ENCODE data around the gene RAB35. TPM values are rescaled to one million over a fixed set of nuclear protein-coding genes. Genes with fewer than 3 reads are reported as not detected.

The RAB35 gene
- polyA plus RNA-seq, 4 donors, result 21.5 to 31.9 (median 24.4) TPM

GRCh38 chr12:120131116-120131515 is 14.6 kb upstream of the RAB35 start:
- no peaks in the 10 kb centered on the region for H3K27me3 ChIP-seq (ENCODE audit: control insufficient read depth in 3 of 3, insufficient read depth in 3 of 3, low read length in 3 of 3)
- FAIRE-seq (no peak), DNase-seq (no peak)
- WGBS, 3 donors, result 95 to 98% (median 96%) methylated on average over 15 of the region's 15 CpGs
- no peaks in the 10 kb centered on the region for H3K9me3 ChIP-seq (ENCODE audit: control insufficient read depth in 2 of 2, insufficient read depth in 1 of 2, low read depth in 1 of 2, low read length in 1 of 2)
- peaks cover 15 to 94% (median 36%) of the 10 kb centered on the region in 3 donors for H3K36me3 ChIP-seq (ENCODE audit: control insufficient read depth in 3 of 3, insufficient read depth in 2 of 3, low read depth in 1 of 3, low read length in 3 of 3)
- H3K4me3 ChIP-seq (ENCODE audit: low read depth in 1 of 3, low read length in 3 of 3), result no peak overlapping the region
- no peak overlapping the region for H3K27ac ChIP-seq (ENCODE audit: low read depth in 1 of 3, low read length in 2 of 3)
- no peaks in the 10 kb centered on the region for H3K4me1 ChIP-seq (ENCODE audit: control insufficient read depth in 3 of 3, insufficient read depth in 2 of 3, low read depth in 1 of 3, low read length in 2 of 3)

GRCh38 chr12:120130011-120130410 is 13.5 kb upstream of the RAB35 start:
- WGBS, 3 donors, result 92 to 95% (median 95%) methylated on average over 6 of the region's 6 CpGs
- peaks cover 15 to 93% (median 35%) of the 10 kb centered on the region in 3 donors for H3K36me3 ChIP-seq (ENCODE audit: control insufficient read depth in 3 of 3, insufficient read depth in 2 of 3, low read depth in 1 of 3, low read length in 3 of 3)

GRCh38 chr12:120126635-120127005 is 10.1 kb upstream of the RAB35 start:
- FAIRE-seq (no peak), DNase-seq (no peak)
- H3K27me3 ChIP-seq (ENCODE audit: control insufficient read depth in 3 of 3, insufficient read depth in 3 of 3, low read length in 3 of 3), result no peaks in the 10 kb centered on the region
- H3K27ac ChIP-seq (ENCODE audit: low read depth in 1 of 3, low read length in 2 of 3), result no peak overlapping the region
- no peak overlapping the region for H3K4me3 ChIP-seq (ENCODE audit: low read depth in 1 of 3, low read length in 3 of 3)
- 64 to 88% (median 74%) methylated on average over 2 of the region's 2 CpGs for WGBS, 3 donors
- no peaks in the 10 kb centered on the region for H3K4me1 ChIP-seq (ENCODE audit: control insufficient read depth in 3 of 3, insufficient read depth in 2 of 3, low read depth in 1 of 3, low read length in 2 of 3)
- peaks cover 15 to 59% (median 18%) of the 10 kb centered on the region in 3 donors for H3K36me3 ChIP-seq (ENCODE audit: control insufficient read depth in 3 of 3, insufficient read depth in 2 of 3, low read depth in 1 of 3, low read length in 3 of 3)
- no peaks in the 10 kb centered on the region for H3K9me3 ChIP-seq (ENCODE audit: control insufficient read depth in 2 of 2, insufficient read depth in 1 of 2, low read depth in 1 of 2, low read length in 1 of 2)

More at GRCh38 chr12:120130011-120130410, 13.5 kb upstream of the RAB35 start:
- Histone ChIP-seq H3K9me3 (ENCODE audit: control insufficient read depth in 2 of 2, insufficient read depth in 1 of 2, low read depth in 1 of 2, low read length in 1 of 2) (no peaks in the 10 kb centered on the region), H3K4me1 (ENCODE audit: control insufficient read depth in 3 of 3, insufficient read depth in 2 of 3, low read depth in 1 of 3, low read length in 2 of 3) (no peaks in the 10 kb centered on the region), H3K27ac (ENCODE audit: low read depth in 1 of 3, low read length in 2 of 3) (no peak overlapping the region), H3K27me3 (ENCODE audit: control insufficient read depth in 3 of 3, insufficient read depth in 3 of 3, low read length in 3 of 3) (no peaks in the 10 kb centered on the region), H3K4me3 (ENCODE audit: low read depth in 1 of 3, low read length in 3 of 3) (no peak overlapping the region)
- DNase-seq (no peak), FAIRE-seq (no peak)

DNA sequence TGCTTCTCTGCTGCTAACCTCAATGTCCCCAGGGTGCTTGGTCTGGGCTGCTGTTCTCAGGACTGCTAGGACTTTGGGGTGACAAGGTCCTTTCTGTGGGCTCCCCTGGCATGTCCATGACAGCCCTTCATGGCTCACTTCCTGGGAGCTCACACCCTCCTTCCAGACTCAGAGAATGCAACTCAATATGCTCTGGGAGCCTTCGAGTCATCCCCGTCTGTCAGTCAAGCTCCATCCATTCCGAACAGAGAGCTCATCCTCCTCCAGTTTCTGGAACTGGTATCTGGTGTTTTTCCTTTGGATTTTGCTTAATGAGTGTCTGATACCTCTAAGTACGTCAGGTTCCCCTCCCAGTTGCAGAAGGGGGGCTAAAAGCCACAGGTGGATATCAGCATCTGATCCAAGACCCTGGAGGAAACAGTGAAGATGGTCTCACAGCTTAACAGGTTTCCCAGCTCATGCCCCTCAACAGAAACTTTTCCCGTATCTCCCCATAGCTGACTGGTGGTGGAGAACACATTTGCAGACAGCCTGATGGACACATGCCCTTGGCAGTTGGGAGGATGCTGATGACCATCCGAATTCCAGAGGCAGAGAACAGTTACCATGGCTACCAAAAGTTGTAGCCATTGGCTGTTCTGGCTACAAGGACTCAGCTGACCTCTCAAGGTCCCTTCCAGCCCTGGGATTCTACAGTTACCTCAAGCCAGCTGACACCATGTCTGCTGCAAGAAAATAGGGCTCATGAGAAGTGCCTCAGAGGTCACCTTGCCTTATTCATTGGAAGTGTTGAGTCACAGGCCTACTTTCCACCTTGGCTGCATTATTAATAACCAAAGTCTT is 9.5 kb upstream of the RAB35 start:
- WGBS, 3 donors, result 87 to 91% (median 90%) methylated on average over 6 of the region's 6 CpGs
- Histone ChIP-seq H3K27ac (ENCODE audit: low read depth in 1 of 3, low read length in 2 of 3) (no peak overlapping the region), H3K36me3 (ENCODE audit: control insufficient read depth in 3 of 3, insufficient read depth in 2 of 3, low read depth in 1 of 3, low read length in 3 of 3) (peaks cover 11 to 53% (median 18%) of the 10 kb centered on the region in 3 donors), H3K4me3 (ENCODE audit: low read depth in 1 of 3, low read length in 3 of 3) (no peak overlapping the region), H3K4me1 (ENCODE audit: control insufficient read depth in 3 of 3, insufficient read depth in 2 of 3, low read depth in 1 of 3, low read length in 2 of 3) (no peaks in the 10 kb centered on the region), H3K27me3 (ENCODE audit: control insufficient read depth in 3 of 3, insufficient read depth in 3 of 3, low read length in 3 of 3) (no peaks in the 10 kb centered on the region), H3K9me3 (ENCODE audit: control insufficient read depth in 2 of 2, insufficient read depth in 1 of 2, low read depth in 1 of 2, low read length in 1 of 2) (no peaks in the 10 kb centered on the region)
- DNase-seq (no peak), FAIRE-seq (no peak)

DNA sequence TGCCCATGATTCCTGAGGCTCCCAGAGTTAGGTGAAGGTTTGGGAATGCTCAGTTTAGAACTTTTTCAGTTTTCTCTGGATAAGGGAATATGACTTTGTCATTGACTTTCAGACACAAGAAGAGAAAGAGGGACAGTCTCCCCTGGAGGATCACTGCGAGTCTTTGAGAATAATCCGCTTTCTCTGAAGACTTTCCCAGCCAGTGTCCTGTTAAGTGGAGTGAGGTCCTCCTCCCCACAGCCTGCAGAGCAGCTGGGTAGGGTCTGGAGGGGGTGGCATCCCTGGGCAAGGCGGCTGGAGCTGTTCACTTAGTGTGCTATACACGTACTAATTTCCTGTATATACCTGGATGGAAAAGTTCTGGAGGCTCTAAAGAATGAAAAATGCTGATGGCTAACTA is 8.5 kb upstream of the RAB35 start:
- no peak for DNase-seq
- 86 to 91% (median 87%) methylated on average over 4 of the region's 4 CpGs for WGBS, 3 donors
- no peak overlapping the region for H3K27ac ChIP-seq (ENCODE audit: low read depth in 1 of 3, low read length in 2 of 3)
- H3K9me3 ChIP-seq (ENCODE audit: control insufficient read depth in 2 of 2, insufficient read depth in 1 of 2, low read depth in 1 of 2, low read length in 1 of 2), result no peaks in the 10 kb centered on the region
- no peak overlapping the region for H3K4me3 ChIP-seq (ENCODE audit: low read depth in 1 of 3, low read length in 3 of 3)
- peaks cover 10 to 44% (median 14%) of the 10 kb centered on the region in 3 donors for H3K36me3 ChIP-seq (ENCODE audit: control insufficient read depth in 3 of 3, insufficient read depth in 2 of 3, low read depth in 1 of 3, low read length in 3 of 3)
- no peak for FAIRE-seq
- no peaks in the 10 kb centered on the region for H3K27me3 ChIP-seq (ENCODE audit: control insufficient read depth in 3 of 3, insufficient read depth in 3 of 3, low read length in 3 of 3)
- no peaks in the 10 kb centered on the region for H3K4me1 ChIP-seq (ENCODE audit: control insufficient read depth in 3 of 3, insufficient read depth in 2 of 3, low read depth in 1 of 3, low read length in 2 of 3)

- H3K4me3 ChIP-seq (ENCODE audit: low read depth in 1 of 3, low read length in 3 of 3), result no peak overlapping the region
- DNase-seq (peak in 1 of 2 donors; percentile 27), FAIRE-seq (no peak)
- H3K4me1 ChIP-seq (ENCODE audit: control insufficient read depth in 3 of 3, insufficient read depth in 2 of 3, low read depth in 1 of 3, low read length in 2 of 3), result peaks cover 3 to 11% (median 10%) of the 10 kb centered on the region in 3 donors
- H3K9me3 ChIP-seq (ENCODE audit: control insufficient read depth in 2 of 2, insufficient read depth in 1 of 2, low read depth in 1 of 2, low read length in 1 of 2), result no peaks in the 10 kb centered on the region
- no peaks in the 10 kb centered on the region for H3K27me3 ChIP-seq (ENCODE audit: control insufficient read depth in 3 of 3, insufficient read depth in 3 of 3, low read length in 3 of 3)
- H3K27ac ChIP-seq (ENCODE audit: low read depth in 1 of 3, low read length in 2 of 3), result no peak overlapping the region
- 26 to 52% (median 37%) methylated on average over 4 of the region's 4 CpGs for WGBS, 3 donors
- H3K36me3 ChIP-seq (ENCODE audit: control insufficient read depth in 3 of 3, insufficient read depth in 2 of 3, low read depth in 1 of 3, low read length in 3 of 3), result peaks cover 0 to 13% (median 0%) of the 10 kb centered on the region in 3 donors
Measured at GRCh38 chr12:120121766-120122293, 5.3 kb upstream of the RAB35 start.

DNA sequence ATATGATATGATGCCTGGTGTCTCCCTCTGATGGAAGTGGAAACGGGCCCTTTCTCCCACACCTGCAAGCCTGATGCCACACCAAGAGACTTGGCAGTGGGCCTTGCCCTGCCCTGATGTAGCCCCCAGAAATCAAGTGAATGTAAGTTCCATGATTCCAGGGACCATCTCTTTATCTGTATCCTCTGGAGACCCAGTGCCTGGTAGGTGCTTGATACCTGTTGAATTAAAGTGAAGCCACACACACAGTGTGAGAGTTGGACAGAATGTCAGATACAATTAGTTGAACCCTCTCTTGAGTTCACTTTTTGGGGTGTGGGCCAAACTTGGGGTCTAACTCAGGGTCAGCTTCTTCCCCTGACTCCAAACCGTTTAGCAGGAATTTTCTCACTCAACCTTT is 4.8 kb upstream of the RAB35 start:
- DNase-seq, result no peak
- Histone ChIP-seq H3K4me3 (ENCODE audit: low read depth in 1 of 3, low read length in 3 of 3) (no peak overlapping the region), H3K9me3 (ENCODE audit: control insufficient read depth in 2 of 2, insufficient read depth in 1 of 2, low read depth in 1 of 2, low read length in 1 of 2) (no peaks in the 10 kb centered on the region), H3K36me3 (ENCODE audit: control insufficient read depth in 3 of 3, insufficient read depth in 2 of 3, low read depth in 1 of 3, low read length in 3 of 3) (peaks cover 0 to 9% (median 0%) of the 10 kb centered on the region in 3 donors), H3K27me3 (ENCODE audit: control insufficient read depth in 3 of 3, insufficient read depth in 3 of 3, low read length in 3 of 3) (no peaks in the 10 kb centered on the region), H3K27ac (ENCODE audit: low read depth in 1 of 3, low read length in 2 of 3) (no peak overlapping the region), H3K4me1 (ENCODE audit: control insufficient read depth in 3 of 3, insufficient read depth in 2 of 3, low read depth in 1 of 3, low read length in 2 of 3) (peaks cover 3 to 11% (median 10%) of the 10 kb centered on the region in 3 donors)
- 52 to 58% (median 57%) methylated on average over 2 of the region's 2 CpGs for WGBS, 3 donors
- no peak for FAIRE-seq

DNA sequence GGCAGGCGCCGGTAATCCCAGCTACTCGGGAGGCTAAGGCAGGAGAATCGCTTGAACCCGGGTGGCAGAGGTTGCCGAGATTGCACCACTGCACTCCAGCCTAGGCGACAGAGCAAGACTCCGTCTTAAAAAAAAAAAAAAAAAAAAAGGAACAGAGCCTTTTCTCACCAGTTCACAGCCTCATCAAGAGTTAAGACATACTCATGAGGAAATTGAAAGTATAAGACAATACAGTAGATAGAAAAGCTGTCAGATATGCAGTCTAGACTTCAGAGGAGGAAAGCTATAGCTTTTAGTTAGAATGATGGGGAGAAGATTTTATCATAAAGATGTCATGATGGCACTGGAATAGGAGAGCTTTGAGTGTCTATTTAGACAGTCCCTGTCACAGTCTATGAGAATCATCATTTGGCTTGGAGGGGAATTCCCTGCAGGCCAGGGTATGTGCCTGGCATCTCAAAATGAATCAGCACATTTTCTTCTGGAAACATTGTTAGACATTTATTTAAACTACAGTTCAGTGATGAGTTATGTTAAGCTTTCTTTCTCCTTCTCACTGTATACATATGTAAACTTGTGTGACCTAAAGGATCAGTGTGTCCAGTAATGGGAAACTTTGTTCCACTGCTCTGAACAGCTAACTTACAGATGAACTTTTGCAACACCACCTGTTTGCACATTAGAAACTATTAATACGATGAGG is 2.9 kb upstream of the RAB35 start:
- H3K27ac ChIP-seq (ENCODE audit: low read depth in 1 of 3, low read length in 2 of 3), result peak overlapping the region in 1 of 3 donors; percentile 52
- no peak overlapping the region for H3K4me3 ChIP-seq (ENCODE audit: low read depth in 1 of 3, low read length in 3 of 3)
- DNase-seq, result no peak
- no peaks in the 10 kb centered on the region for H3K9me3 ChIP-seq (ENCODE audit: control insufficient read depth in 2 of 2, insufficient read depth in 1 of 2, low read depth in 1 of 2, low read length in 1 of 2)
- peaks cover 7 to 23% (median 19%) of the 10 kb centered on the region in 3 donors for H3K4me1 ChIP-seq (ENCODE audit: control insufficient read depth in 3 of 3, insufficient read depth in 2 of 3, low read depth in 1 of 3, low read length in 2 of 3)
- no peaks in the 10 kb centered on the region for H3K27me3 ChIP-seq (ENCODE audit: control insufficient read depth in 3 of 3, insufficient read depth in 3 of 3, low read length in 3 of 3)
- peaks cover 0 to 6% (median 0%) of the 10 kb centered on the region in 3 donors for H3K36me3 ChIP-seq (ENCODE audit: control insufficient read depth in 3 of 3, insufficient read depth in 2 of 3, low read depth in 1 of 3, low read length in 3 of 3)
- 66 to 84% (median 80%) methylated on average over 9 of the region's 9 CpGs for WGBS, 3 donors
- FAIRE-seq, result no peak

All from small intestine (tissue), 7 donors.